ENCODE results near the gene CCDC110.

DNA sequence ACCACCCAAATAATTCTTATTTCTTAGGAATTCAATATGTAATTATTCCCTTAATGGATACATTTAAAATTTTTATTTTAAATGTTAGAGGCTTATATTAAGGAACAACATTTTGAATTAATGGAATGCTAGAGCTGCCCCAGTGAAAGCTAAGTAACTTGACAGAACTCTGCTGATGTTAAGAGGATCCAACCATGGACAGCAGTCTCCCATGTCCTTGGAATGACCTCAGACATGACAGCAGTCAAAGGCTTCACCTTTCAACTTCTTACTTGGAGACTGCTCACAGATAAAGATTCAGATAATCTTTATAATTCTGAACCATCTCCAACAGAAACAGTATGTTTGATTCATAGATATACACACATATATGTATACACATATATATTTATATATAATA, 46.5 kb upstream of the CCDC110 start:
- no peak for TF ChIP-seq POLR2A (IDR thresholded peaks at IDR 0.05)
- TF ChIP-seq, protein P1, sequence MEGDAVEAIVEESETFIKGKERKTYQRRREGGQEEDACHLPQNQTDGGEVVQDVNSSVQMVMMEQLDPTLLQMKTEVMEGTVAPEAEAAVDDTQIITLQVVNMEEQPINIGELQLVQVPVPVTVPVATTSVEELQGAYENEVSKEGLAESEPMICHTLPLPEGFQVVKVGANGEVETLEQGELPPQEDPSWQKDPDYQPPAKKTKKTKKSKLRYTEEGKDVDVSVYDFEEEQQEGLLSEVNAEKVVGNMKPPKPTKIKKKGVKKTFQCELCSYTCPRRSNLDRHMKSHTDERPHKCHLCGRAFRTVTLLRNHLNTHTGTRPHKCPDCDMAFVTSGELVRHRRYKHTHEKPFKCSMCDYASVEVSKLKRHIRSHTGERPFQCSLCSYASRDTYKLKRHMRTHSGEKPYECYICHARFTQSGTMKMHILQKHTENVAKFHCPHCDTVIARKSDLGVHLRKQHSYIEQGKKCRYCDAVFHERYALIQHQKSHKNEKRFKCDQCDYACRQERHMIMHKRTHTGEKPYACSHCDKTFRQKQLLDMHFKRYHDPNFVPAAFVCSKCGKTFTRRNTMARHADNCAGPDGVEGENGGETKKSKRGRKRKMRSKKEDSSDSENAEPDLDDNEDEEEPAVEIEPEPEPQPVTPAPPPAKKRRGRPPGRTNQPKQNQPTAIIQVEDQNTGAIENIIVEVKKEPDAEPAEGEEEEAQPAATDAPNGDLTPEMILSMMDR (IDR thresholded peaks at IDR 0.05) = no peak
- no peak for TF ChIP-seq POLR2AphosphoS5 (IDR thresholded peaks at IDR 0.05)
- TF ChIP-seq EP300 (IDR thresholded peaks at IDR 0.05) = no peak
